Hematopoietic multipotent progenitor cell treated with erythropoietin and hydrocortisone succinate and interleukin-3 and kit ligand, for 8 days (in vitro differentiated cells): ENCODE results near the gene PSMG3.

Source experiments
- DNase-seq: peaks from one replicate; pipeline ENCODE4 v3.0.0-alpha.2; 2015

The PSMG3 gene, protein sequence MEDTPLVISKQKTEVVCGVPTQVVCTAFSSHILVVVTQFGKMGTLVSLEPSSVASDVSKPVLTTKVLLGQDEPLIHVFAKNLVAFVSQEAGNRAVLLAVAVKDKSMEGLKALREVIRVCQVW

DNA sequence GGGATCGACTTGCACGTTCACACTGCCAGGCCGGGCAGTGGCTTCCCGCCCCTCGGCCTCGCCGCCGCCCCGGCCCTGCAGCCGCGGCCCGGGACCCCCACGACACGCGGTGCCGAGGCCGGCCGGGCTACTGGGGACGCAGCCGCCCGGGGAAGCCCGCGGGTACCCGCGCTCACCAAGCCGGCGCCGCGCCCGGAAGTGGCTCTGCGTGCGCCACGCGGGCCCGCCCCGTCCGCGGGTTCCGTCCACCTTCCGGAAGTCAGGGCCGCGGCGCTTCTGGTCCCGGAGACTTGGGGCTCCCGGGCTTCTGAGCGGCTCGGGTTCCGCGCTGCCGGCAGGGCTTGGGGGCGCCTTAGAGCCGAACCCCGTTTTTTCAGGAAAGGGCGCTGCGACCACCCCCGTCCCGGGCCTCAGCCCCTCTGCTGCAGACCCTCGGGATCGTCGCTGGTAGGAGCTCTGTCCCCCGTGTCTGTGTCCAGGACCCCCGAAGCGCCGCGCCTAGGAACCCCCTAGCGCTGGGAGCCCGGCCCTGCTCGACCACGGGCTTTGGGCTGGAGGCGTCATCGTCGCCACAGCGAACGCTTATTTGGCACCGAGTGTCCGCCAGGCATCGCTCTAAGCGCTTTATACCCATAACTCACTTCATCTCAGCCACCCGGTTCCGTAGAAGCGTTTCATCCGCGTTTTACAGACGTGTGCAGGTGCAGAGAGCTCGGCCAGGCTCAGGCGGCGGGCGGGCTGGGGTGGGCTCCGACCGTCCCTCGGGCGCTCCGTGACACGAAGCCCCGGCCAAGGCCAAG lies at the start of gene PSMG3:
Gene PSMG3 (minus strand): TSS at position 200 of the 800 bp plus-strand sequence. CDS start 693 bp downstream, outside the sequence.
- DNase-seq: peak; percentile 90

- DNase-seq: no peak
These were observed 48.6 kb upstream of the PSMG3 start for GRCh38 chr7:1618475-1618874.

GRCh38 chr7:1617957-1618356 lies 48.1 kb upstream of the PSMG3 start:
- no peak for DNase-seq

GRCh38 chr7:1616741-1617140 lies 46.9 kb upstream of the PSMG3 start:
- no peak for DNase-seq

GRCh38 chr7:1611708-1612241 lies 41.9 kb upstream of the PSMG3 start:
- no peak for DNase-seq

GRCh38 chr7:1610678-1611302 lies 41.0 kb upstream of the PSMG3 start:
- no peak for DNase-seq

GRCh38 chr7:1610013-1610677 lies 40.3 kb upstream of the PSMG3 start:
- no peak for DNase-seq

DNA sequence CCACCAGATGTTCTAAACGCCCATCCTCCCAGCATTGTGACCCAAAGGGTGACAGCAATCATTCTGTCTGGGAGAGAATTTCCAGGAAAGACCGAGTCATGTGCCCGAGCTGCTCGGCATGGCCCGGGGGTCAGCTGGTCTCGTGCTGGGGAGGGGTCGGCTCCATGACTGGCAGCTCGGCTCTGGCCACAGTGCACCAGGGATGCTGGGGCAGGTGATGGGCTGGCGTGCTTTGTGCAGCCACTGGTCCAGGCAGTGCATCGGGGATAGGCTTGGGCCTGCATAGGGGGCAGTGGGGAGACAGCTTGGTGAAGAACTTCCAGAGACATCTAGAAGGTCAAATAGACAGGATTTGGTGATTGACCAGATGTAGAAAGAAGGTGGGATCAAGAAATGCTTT lies 39.2 kb upstream of the PSMG3 start:
- DNase-seq: no peak

DNA sequence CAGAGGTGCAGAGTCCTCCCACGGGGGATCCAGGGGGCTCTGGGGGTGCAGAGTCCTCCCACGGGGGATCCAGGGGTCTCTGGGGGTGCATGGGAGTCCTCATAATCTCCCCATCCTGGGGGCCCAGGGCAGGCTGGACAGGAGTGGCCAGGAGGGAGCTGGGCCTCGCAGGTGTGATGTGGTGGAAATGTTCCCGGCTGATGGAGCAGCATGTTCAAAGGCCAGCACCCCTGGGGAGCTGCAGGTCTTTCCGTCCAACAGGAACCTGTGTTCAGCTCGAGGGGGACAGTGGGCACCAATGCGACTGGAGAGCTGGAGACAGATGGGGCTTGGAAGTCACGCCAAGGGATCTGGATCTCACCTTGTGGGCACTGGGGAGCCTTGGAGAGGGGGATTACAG lies 38.5 kb upstream of the PSMG3 start:
- no peak for DNase-seq

GRCh38 chr7:1607696-1608095 lies 37.9 kb upstream of the PSMG3 start:
- no peak for DNase-seq

DNA sequence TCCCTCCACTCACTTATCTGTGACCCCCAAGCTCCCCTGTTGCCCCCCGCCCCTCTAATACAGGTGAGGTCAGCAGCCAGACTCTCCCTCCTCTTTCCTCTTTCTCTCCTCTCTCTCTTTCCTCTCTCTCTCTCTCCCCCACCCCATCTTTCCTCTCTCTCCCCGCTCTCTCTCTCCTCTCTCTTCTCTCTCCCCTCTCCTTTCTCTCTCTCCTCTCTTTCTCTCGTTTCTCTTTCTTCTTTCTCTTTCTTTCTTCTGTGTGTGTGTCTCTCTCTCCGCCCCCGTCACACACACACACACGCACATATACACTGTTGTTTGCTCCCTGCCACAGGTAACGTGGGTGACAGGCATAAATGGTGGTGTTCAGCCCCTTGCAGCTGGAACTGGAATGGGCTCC lies 37.2 kb upstream of the PSMG3 start:
- no peak for DNase-seq

- DNase-seq: no peak
These were observed 34.6 kb upstream of the PSMG3 start for GRCh38 chr7:1604383-1604782.

DNA sequence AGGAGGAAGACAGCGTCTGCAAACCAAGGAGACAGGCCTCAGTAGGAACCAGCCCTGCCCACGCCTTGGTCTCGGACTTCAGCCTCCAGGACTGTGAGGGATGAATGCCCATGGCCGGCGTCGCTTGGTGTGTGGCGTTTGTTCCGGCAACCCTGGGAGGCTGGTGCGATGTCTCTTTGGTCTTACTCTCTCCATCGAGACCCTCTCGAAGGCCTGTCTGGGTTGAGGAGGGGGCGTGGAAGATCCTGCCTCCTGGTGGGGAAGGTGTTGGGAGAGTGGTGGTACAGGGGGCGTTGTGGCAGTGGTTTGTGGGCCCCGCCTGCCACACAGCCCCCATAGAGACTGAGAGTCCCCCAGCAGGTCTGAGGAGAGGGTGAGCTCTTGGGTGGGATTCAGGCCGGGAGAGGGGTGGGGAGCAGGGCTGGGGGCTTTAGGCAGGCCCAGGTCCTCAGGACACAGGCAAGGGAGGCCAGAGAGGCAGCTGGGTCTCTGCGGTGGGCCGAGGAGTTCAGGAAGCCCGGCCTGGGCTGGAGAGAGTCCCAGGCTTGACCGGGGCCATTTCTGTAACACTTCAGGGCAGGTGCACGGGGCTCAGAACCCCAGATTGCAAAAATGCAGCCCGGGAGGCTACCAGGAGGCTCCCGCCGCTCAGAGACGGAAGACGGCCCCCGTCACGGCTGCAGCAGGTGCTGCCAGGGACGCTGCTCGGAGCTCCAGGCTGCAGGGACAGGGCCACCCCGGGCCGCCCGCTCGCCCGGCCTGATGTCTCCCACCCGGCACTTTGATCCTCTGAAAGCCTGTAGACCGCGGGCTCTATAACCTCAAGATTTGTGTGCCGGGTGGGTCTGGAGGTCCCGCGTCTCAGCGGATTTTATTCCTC lies 33.8 kb upstream of the PSMG3 start:
- no peak for DNase-seq

DNA sequence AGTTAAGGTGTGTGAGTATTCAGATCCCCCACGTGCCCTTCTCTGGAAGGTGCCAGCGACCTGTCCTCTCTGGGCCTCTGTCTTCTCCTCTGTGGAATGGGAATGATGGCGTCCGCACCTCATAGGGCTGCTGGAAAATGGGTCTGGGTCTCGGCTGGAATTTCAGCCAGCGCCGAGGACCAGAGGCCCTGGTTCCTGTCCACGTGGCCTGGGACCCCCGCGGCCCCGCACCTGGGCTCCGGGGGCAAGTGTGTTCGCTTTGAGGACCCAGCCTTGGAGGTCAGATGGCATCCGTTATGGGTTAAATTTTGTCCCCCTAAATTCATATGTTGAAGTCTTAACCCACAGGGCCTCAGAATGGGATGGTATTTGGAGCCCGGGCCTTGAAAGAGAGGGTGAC lies 32.6 kb upstream of the PSMG3 start:
- DNase-seq: no peak

GRCh38 chr7:1601956-1602355 lies 32.1 kb upstream of the PSMG3 start:
- no peak for DNase-seq

DNA sequence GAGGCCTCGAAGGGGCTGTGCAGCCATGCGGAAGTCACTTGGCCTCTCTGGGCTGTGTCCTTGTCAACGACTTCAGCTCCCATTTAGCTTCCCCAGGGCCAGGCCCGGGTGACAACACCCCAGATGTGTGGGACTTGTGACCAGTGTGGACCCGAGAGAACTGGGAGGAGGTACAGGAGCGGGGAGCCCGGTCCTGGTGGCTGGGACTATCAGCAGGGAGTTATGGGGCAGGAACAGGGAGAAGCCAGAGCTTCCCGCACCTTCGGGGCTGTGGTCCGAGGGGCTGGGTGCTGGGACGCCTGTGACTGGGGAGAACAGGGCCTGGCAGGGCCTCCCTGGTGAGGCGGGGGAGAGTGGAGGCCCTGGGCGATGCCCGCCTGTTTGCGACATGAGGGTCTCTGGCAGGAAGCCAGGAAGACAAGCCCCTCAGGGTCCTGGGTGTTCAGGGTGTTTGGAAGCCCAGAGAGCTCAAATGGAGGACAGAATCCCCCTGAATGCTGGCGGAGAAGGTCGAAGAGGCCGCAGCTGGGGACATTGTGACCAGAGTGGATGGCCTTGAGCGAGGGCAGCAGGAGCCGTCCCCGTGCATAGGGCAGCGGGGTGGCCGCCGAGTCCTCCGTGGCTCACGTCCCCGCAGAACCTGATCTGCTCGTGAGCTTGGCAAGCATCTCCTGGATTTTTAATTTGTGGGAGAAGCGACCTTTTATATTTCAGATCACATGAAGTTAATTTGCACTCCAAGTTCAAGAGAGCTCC lies 30.0 kb upstream of the PSMG3 start:
- no peak for DNase-seq

- DNase-seq: no peak
These were observed 29.3 kb upstream of the PSMG3 start for GRCh38 chr7:1598961-1599639.

GRCh38 chr7:1598286-1598685 lies 28.5 kb upstream of the PSMG3 start:
- DNase-seq: no peak

GRCh38 chr7:1597791-1598190 lies 28.0 kb upstream of the PSMG3 start:
- DNase-seq: no peak

- DNase-seq: no peak
These were observed 27.4 kb upstream of the PSMG3 start for GRCh38 chr7:1597066-1597760.
